Smooth muscle cell (in vitro differentiated cells): ENCODE data around the gene BTG3. TPM values are rescaled to one million over a fixed set of nuclear protein-coding genes. Genes with fewer than 3 reads are reported as not detected.
A peak's percentile ranks its signal among the peaks of the same experiment; 100 is the strongest.

Experiments used
- DNase-seq: peaks from one replicate; lab custom pipeline; 2025; ENCODE audit not compliant: unreplicated experiment; lab: John Stamatoyannopoulos, UW
- H2AFZ ChIP-seq: fragments of 200-600 bp; sonication (generic); 2 replicates; pipeline ENCODE4 v1.6.0; 2016; ENCODE audit warnings: antibody characterized with exemption, low read depth, mild to moderate bottlenecking
- H3F3A ChIP-seq: fragments of 200-600 bp; sonication (generic); 2 replicates; pipeline ENCODE4 v1.6.0; 2017; ENCODE audit warnings: antibody characterized with exemption, low read depth
- H3K27ac ChIP-seq: fragments of 200-600 bp; sonication (generic); 2 replicates; pipeline ENCODE4 v1.5.1; 2016; ENCODE audit warnings: low read depth, mild to moderate bottlenecking
- H3K27me3 ChIP-seq: fragments of 200-600 bp; sonication (generic); 2 replicates; pipeline ENCODE4 v1.6.1; 2016; ENCODE audit warnings: low read depth, mild to moderate bottlenecking
- H3K36me3 ChIP-seq: fragments of 200-600 bp; sonication (generic); 2 replicates; pipeline ENCODE4 v1.5.1; 2016; ENCODE audit warnings: low read depth
- H3K4me1 ChIP-seq: fragments of 200-600 bp; sonication (generic); 2 replicates; pipeline ENCODE4 v1.5.1; 2016; ENCODE audit warnings: low read depth
- H3K4me2 ChIP-seq: fragments of 200-600 bp; sonication (generic); 2 replicates; pipeline ENCODE4 v1.6.0; 2016; ENCODE audit warnings: mild to moderate bottlenecking
- H3K4me3 ChIP-seq: fragments of 200-600 bp; sonication (generic); 2 replicates; pipeline ENCODE4 v1.5.1; 2016; ENCODE audit warnings: mild to moderate bottlenecking
- H3K79me2 ChIP-seq: fragments of 200-600 bp; sonication (generic); 2 replicates; pipeline ENCODE4 v1.6.0; 2016; ENCODE audit warnings: low read depth, mild to moderate bottlenecking
- H3K9ac ChIP-seq: fragments of 200-600 bp; sonication (generic); 2 replicates; pipeline ENCODE4 v1.6.0; 2016; ENCODE audit warnings: low read depth
- H3K9me3 ChIP-seq: fragments of 200-600 bp; sonication (generic); replicated peaks from 2 replicates; pipeline ENCODE4 v1.5.1; 2016; ENCODE audit warnings: low read depth
- H4K20me1 ChIP-seq: fragments of 200-600 bp; sonication (generic); 2 replicates; pipeline ENCODE4 v1.6.0; 2016; ENCODE audit warnings: low read depth
- WGBS: methylation state at CpG from one replicate; pipeline ENCODE4 v1.1.7; 2016; ENCODE audit warnings: low lambda C conversion rate; 5-methylcytosine and 5-hydroxymethylcytosine counted together
- polyA plus RNA-seq: library from polyadenylated mRNA; unstranded; fragments of >200 nt; fragmentation: Nextera tagmentation; extraction: Ambion mirVana; gene quantifications from 2 replicates; pipeline ENCODE4 v1.2.1, GENCODE V29; 2016
- total RNA-seq: library from RNA; depleted of rRNA; stranded (reverse); fragments of >200 nt; gene quantifications from 2 replicates; pipeline ENCODE4 v1.2.3, GENCODE V29; 2014
- TF ChIP-seq, protein P1 (sequence below): fragments of 200-600 bp; sonication (generic); IDR thresholded peaks from 2 replicates; pipeline ENCODE4 v1.5.1; 2017; ENCODE audit warnings: borderline replicate concordance, mild to moderate bottlenecking, antibody characterized with exemption; ENCODE audit not compliant: insufficient read depth, poor library complexity, severe bottlenecking

The BTG3 gene
- total and polyA plus RNA-seq, 2 experiments from 2014 or later, result 103 to 119 TPM

DNA sequence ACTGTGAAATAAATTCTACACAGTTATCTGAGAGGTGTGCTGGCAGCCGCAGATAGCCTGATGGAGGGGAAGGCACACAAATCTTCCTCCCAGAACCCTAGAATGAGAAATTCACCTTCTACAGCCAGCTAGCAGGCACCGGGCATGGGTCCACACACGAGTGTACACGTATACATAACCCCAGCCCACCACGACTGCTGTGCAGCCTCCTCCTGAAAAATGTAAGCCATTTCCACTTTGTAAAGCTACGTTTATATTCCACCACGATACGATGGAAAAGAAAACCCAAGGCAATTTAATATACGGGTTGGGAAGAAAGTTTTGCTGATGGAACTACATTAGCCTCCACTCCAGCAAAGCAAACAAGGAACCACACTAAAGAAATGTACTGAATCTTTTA is 1.8 kb downstream of the BTG3 start:
- Histone ChIP-seq H2AFZ (peak overlapping the region; percentile 85), H3K4me3 (peak overlapping the region; percentile 91), H3K27me3 (no peaks in the 10 kb centered on the region), H3F3A (peaks cover 16% of the 10 kb centered on the region), H3K79me2 (peaks cover 54% of the 10 kb centered on the region), H4K20me1 (peaks cover 45% of the 10 kb centered on the region), H3K36me3 (no peaks in the 10 kb centered on the region), H3K9me3 (no peaks in the 10 kb centered on the region), H3K4me2 (peak overlapping the region; percentile 97), H3K9ac (peak overlapping the region; percentile 99), H3K4me1 (peaks cover 11% of the 10 kb centered on the region), H3K27ac (peak overlapping the region; percentile 99)
- TF ChIP-seq, protein P1, sequence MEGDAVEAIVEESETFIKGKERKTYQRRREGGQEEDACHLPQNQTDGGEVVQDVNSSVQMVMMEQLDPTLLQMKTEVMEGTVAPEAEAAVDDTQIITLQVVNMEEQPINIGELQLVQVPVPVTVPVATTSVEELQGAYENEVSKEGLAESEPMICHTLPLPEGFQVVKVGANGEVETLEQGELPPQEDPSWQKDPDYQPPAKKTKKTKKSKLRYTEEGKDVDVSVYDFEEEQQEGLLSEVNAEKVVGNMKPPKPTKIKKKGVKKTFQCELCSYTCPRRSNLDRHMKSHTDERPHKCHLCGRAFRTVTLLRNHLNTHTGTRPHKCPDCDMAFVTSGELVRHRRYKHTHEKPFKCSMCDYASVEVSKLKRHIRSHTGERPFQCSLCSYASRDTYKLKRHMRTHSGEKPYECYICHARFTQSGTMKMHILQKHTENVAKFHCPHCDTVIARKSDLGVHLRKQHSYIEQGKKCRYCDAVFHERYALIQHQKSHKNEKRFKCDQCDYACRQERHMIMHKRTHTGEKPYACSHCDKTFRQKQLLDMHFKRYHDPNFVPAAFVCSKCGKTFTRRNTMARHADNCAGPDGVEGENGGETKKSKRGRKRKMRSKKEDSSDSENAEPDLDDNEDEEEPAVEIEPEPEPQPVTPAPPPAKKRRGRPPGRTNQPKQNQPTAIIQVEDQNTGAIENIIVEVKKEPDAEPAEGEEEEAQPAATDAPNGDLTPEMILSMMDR, result no peak
- DNase-seq, result no peak
- whole genome bisulfite sequencing, result 39% methylated on average over 9 of the region's 9 CpGs

DNA sequence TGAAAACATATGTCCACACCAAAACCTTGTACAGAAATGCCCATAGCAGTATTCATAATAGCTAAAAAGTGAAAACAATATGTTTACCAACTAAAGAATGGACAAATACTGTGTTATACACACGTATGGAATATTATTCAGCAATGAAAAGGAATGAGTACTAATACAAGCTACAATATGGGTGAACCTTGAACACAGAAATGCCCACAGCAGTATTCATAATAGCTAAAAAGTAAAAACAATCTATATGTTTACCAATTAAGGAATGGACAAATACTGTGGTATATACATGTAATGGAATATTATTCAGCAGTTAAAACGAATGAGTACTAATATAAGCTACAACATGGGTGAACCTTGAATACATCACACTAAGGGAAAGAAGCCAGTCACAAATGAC is 3.0 kb downstream of the BTG3 start:
- Histone ChIP-seq H3K4me3 (no peak overlapping the region), H3K27ac (peak overlapping the region; percentile 99), H3K36me3 (no peaks in the 10 kb centered on the region), H3K9me3 (no peaks in the 10 kb centered on the region), H3K9ac (no peak overlapping the region), H3K27me3 (no peaks in the 10 kb centered on the region), H4K20me1 (peaks cover 56% of the 10 kb centered on the region), H3K79me2 (peaks cover 66% of the 10 kb centered on the region), H3K4me1 (peaks cover 11% of the 10 kb centered on the region), H3F3A (peaks cover 16% of the 10 kb centered on the region), H2AFZ (no peak overlapping the region), H3K4me2 (peak overlapping the region; percentile 97)
- no peak for DNase-seq
- WGBS, result 99% methylated on average over 2 of the region's 2 CpGs
- TF ChIP-seq, protein P1, result no peak

DNA sequence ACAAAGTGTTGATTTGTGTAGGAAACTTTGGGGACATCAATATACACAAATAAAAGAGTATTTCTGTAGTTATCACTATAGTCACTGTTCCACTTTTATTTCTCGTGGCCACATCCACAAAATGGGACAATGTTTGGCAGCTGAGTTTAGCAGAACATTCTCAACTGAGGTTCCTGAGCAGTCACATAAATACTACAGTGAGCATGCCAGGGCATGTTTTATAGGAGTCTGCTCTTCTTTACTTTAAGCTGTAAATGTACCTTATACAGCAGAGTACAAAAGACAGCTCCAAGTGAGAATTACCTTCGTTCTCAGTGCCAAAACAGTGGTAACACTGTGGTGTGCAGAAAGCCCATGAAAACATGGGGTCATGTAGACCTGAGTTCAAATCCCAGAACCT is 5.0 kb downstream of the BTG3 start:
- Histone ChIP-seq H2AFZ (no peak overlapping the region), H3K4me1 (peaks cover 11% of the 10 kb centered on the region), H3K4me2 (peak overlapping the region; percentile 15), H3K79me2 (peaks cover 72% of the 10 kb centered on the region), H4K20me1 (peaks cover 76% of the 10 kb centered on the region), H3K36me3 (peaks cover 8% of the 10 kb centered on the region), H3K9ac (no peak overlapping the region), H3K27me3 (no peaks in the 10 kb centered on the region), H3K9me3 (no peaks in the 10 kb centered on the region), H3K4me3 (no peak overlapping the region), H3K27ac (peak overlapping the region; percentile 80), H3F3A (peaks cover 10% of the 10 kb centered on the region)
- TF ChIP-seq, protein P1, result no peak
- DNase-seq, result no peak
- 75% methylated on average over 2 of the region's 2 CpGs for WGBS

DNA sequence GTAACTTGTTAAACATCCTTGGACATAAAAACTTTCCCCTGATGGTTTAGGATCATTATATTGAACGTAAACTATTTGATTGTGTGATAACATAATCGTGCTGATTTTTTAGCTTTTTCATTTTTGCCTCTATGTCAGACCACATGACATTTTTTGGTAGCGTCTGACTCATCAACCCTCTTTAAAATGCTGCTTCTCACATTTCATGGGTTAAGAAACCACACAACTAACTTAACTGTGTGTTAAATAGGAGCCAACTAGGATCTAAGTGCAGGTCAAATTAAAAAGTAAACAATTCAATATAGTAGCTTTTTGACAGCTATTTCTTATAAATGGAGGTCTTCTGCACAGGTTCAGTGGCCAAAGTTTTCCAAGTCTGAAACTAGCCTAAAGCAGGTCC is 9.8 kb downstream of the BTG3 start:
- H3K36me3 ChIP-seq, result peaks cover 24% of the 10 kb centered on the region
- H3K27ac ChIP-seq, result peak overlapping the region; percentile 10
- H4K20me1 ChIP-seq, result peaks cover 89% of the 10 kb centered on the region
- H3F3A ChIP-seq, result no peaks in the 10 kb centered on the region
- no peak overlapping the region for H2AFZ ChIP-seq
- H3K27me3 ChIP-seq, result no peaks in the 10 kb centered on the region
- TF ChIP-seq, protein P1, result no peak
- no peak for DNase-seq
- no peaks in the 10 kb centered on the region for H3K9me3 ChIP-seq
- no peak overlapping the region for H3K4me2 ChIP-seq
- H3K9ac ChIP-seq, result no peak overlapping the region
- H3K4me1 ChIP-seq, result peaks cover 3% of the 10 kb centered on the region
- H3K4me3 ChIP-seq, result no peak overlapping the region
- 57% methylated on average over 3 of the region's 3 CpGs for WGBS
- peaks cover 65% of the 10 kb centered on the region for H3K79me2 ChIP-seq
